GM19351 (cell line): ENCODE data around the gene SUPT5H.
A peak's percentile ranks its signal among the peaks of the same experiment; 100 is the strongest.
"Not testable (repeated sequence)": the region's sequence is repeated elsewhere in the genome, so short reads cannot be mapped to it uniquely, and the experiment has no call there.

Experiments
- ATAC-seq: cut with Tn5 transposase; IDR thresholded peaks from one replicate; pipeline ENCODE4 v1.9.1; 2021; ENCODE audit warnings: mild to moderate bottlenecking, moderate library complexity; ENCODE audit not compliant: unreplicated experiment

Gene SUPT5H

DNA sequence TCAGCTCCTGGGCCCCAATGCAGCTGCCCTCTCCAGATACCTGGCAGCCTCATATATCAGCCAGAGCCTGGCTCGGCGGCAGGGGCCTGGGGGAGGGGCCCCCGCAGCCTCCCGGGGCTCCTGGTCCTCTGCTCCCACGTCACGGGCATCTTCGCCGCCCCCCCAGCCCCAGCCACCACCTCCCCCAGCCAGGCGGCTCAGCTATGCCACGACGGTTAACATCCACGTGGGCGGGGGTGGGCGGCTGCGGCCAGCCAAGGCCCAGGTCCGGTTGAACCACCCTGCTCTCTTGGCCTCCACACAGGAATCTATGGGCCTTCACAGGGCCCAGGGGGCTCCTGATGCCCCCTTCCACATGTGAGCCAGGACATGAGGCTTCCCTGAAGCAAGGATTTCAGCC lies 20.4 kb upstream of the SUPT5H start:
- no peak for ATAC-seq

DNA sequence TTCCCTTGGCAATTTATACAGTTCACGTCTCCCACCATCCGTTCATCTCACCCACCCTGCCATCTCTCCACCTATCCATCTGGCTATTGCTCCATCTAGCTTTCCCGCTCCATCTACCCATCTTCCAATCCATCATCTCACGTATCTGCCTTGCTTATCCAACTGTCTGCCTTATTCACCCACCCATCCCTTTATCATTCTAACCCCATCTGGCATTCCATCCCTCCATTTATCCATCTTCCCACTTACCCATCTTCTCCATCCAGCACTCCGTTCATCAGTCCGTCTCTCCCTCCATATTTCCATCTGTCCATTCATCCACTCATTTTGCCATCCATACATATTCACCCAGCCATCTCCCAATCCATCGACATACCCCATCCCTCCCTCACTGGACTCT lies 19.6 kb upstream of the SUPT5H start:
- ATAC-seq, result no peak

DNA sequence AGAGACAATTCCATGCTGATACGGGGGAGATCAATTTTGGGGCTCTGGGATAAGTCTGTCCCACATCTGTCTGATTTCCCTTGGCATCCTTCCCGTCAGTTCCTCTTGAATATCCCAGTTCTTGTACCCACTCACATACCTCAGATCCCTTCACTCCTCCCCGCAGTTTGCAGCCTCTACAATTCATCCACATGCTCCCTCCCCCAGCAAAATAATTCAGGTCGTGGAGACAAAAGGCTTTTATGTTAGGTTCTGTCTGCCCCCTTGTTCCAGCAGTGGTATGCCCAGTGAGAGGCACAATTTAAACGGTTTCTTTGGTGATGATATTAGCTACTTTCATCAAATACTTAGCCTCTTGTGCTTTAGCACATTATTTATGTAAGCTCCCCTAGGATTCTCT lies 19.2 kb upstream of the SUPT5H start:
- ATAC-seq, result no peak

DNA sequence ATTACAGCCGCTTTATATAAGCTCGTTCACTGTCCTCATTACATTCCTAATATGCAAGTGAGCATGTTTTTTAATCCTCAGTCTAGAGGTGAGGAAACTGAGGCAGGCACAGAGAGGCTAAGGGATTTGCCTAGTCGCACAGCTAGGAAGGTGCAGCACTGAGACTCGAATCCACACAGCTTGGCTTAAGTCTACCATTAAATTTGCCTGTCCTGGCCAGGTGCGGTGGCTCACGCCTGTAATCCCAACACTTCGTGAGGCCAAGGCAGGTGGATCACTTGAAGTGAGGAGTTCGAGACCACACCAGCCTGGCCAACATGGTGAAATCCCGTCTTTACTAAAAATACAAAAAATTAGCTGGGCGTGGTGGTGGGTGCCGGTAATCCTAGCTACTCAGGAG lies 17.7 kb upstream of the SUPT5H start:
- no peak for ATAC-seq

DNA sequence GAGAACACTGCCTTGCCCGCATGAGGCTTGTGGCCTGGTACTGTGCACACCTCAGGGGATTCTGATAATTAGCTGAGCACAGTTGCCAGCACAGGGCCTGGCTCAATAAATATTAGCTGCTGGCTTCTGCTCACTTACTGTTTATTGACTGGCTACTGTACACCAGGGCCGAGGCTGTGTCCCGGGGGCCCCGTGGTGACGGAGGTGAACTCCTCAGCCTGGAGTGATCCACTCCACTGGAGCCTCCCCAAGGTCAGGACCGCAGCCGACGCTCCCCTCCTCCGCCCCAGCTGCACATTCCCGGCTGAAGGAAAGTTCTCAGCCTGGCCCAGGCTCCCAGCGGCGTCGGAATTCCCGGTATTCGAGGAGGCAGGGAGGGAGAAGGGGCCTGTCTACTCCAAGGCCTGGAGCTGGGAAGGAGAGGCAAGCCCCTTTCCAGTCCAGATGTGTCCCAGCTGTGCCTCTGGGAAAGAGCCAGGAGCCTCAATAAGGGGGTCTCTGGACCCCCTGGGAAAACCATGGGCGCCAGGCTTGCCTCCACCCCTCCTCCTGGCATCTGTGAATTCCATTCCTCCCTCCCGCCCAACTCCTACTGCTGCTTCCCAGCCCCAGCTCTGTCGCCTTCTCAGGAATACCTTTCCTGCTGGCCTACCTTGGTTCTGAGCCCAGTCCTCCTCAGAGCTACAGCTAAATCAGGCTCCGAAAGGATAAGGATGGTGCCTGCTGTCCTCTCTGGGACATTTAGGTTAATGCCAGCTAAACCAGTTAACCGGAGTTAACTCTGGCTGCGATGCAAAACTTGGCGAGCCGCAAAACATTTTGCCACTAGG lies 16.9 kb upstream of the SUPT5H start:
- ATAC-seq, result no peak

DNA sequence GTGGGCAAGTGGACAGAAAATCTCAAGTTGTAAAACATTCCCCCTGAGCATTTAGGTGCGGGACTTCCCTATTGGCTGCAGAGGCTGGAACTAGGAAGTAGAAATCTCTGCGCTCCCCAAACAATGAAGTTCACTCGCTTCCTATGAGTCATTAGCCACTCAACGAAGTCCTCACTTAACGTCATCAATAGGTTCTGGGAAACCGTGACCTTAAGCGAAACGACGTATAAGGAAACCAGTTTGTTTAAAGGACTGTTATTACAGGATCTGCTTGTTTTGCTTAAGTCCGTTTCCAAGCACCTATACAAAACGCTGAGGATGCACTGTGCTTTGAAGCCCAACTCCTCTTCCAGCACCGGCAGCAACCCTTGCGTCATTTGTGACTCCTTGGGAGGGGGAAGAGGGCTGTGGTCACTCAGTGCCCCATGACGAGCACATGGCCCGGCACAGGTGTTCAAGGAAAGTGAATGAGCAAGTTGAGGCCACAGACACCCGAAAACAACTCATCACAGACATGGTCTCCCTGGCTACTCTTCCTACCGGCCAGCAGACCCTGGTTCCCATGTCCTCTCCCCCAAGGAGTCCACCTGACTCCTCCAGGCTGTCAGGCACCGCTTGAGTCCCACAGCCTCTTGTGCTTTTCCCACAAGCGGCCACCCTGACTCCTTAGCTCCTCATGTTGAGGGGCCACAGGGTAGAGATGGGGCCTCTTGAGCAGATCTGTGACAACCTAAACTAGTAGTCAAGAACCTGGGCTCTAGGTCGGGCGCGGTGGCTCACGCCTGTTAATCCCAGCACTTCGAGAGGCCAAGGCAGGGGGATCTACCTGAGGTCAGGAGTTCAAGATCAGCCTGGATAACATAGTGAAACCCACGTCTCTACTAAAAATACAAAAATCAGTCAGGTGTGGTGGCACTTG lies 14.4 kb upstream of the SUPT5H start:
- peak; percentile 56 for ATAC-seq

DNA sequence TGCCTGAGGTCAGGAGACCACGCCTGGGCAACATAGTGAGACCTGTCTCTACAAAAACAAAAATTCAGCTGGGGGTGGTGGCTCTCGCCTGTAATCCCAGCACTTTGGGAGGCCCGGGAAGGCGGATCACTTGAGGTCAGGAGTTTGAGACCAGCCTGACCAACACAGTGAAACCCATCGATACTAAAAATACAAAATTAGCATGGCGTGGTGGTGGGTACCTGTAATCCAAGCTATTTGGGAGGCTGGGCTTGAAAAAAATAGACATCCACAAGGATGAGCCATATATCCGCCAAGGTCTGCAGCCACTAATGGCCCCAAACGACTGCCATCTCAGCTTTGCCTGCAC lies 12.7 kb upstream of the SUPT5H start:
- ATAC-seq, result no peak

DNA sequence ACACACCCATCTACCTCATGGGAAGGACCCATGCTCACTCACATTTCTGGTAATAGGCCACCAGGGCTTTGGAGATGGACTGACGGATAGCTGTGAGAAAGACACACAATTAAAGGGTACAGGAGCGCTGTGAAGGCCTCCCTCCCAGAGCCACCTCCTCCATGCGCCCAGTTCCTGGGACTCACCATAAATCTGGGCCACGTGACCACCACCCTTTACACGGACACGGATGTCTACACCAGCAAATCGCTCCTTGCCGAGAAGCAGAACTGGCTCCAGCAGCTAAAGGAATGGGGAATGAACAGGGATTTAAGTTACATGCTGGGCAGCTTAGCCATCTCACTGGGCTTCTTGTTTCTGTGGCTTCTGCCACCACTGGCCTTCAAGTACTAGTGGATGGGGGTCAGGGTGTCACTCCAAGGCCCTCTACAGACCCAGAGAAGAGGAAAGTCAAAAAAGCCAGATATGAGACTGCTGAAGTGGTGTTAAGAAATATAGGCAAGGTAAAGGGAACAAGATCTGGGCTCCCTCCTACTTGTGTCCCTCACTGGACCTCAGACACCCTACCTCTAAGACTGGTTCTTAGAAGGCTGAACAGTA lies 11.8 kb upstream of the SUPT5H start:
- ATAC-seq, result no peak

DNA sequence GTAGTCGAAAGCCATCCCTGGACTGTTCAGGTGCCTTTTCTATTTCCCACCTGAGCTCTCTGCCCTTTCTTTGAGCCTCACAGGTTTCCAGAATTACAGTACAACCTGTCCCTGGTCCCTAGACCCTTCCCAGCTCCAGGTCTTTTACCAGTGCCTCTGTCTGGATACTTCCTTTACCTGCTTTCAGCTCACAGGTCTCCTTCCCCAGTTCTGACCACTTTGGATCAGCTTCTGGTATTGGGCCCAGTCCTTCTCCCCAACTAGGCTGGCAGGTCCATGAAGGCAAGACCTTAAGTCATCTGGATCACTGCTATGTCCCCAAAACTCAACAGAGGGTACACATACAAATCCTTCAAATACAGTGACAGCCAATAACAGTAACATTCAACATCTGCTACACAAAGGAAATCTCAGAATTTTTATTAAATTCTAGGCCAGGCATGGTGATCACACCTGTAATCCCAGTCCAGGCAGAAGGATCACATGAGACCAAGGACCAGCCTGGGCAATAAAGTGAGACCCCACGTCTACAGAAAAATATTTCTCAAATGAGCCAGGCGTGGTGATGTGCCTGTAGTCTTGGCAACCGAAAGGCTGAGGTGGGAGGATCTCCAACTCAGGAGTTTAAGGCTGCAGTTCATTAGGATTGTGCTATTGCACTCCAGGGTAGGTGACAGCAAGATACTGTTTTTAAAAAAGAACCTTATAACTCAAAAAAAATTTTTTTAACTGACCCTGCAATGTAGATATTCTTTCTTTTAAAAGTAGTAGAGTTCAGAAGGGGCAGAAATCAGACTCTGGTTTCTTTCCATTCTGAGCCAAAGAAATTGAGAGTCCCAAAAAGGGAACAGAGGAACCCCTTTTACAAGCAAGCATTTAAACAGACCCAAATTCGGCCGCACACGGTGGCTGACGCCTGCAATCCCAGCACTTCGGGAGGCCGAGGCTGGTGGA lies 11.0 kb upstream of the SUPT5H start:
- ATAC-seq, result no peak

DNA sequence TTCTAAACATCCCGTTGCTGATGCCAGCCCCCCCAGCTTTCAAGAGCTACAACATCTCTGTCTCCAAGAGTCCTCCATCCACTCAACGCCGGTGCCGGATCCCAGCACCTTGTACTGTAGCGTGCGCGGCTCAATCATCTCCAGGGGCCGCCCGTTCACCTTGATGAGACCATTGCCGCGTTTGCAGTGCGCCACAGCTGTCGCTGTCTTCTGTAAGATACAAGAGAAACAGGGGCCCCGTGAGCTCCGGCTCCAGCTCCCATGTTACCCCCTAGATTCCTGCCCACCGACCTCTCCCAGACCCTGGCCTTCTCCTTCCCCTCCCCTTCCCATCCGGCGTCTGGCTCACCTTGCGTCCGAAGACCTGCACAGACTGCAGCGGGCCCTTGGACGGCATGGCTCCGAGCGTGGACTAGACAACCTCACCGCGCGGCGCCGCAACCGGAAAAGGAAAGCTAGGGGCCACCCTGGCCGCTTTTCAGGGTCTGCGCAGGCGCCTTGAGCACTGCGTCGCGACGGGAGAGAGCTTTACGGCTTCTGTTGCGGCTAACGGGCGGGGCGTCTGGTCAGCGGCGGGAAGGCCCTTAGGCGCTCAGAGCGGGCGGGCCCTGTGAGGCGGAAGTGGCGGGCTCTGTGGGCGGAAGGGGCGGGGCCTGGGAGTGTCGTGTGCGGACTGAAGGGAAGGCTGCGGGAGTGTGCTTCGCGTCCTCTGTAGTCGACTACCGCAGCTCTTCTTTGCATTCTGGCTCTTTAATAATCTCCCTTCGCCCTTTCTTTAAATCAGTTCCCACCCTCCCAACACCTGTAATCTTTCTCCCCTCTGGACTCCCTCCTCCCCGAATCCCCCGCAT lies 9.7 kb upstream of the SUPT5H start, which contains the start of gene RPS16:
TSS of gene RPS16 (minus strand) at position 451 of the 851 bp plus-strand sequence. CDS start at position 397, 54 bp downstream.
- ATAC-seq, result peak; percentile 80

DNA sequence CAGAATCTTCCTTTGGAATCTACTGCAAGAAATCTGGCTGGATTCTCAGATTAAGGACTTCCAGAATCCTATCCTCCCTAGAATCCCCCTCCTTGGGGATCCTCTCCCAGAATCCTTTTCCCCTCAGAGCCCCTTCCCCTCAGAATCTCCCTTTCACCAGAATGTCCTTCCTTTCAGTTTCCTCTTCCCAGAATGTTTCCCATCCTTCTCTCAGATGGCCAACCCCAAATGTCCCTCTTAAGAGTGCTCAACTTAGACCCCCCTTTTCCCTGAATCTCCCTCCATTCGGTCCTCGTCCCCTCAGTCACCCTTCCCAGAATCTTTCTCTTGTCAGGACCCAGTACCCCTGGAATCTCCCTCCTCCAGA lies 9.0 kb upstream of the SUPT5H start:
- ATAC-seq, result no peak

DNA sequence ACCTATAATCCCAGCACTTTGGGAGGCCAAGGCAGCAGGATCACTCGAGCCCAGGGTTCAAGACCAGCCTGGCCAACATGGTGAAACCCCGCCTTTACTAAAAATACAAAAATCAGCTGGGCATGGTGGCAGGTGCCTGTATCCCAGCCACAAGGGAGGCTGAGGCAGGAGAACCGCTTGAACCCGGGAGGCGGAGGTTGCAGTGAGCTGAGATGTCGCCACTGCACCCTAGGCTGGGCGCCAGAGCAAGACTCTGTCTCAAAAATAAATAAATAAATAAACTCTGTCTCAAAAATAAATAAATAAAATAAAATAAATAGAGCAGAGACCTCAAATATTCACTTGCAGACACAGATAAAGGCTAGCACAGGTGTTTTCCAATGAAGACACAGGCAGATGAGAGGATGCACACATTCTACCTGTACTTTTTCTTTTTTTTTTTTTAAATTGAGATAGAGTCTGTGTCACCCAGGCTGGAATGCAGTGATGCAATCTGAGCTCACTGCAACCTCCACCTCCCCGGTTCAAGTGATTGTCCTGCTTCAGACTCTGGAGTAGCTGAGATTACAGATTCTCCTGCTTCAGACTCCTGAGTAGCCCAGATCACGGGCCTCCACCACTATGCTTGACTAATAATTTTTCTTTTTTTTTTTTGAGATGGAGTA lies 7.0 kb upstream of the SUPT5H start:
- ATAC-seq, result no peak

DNA sequence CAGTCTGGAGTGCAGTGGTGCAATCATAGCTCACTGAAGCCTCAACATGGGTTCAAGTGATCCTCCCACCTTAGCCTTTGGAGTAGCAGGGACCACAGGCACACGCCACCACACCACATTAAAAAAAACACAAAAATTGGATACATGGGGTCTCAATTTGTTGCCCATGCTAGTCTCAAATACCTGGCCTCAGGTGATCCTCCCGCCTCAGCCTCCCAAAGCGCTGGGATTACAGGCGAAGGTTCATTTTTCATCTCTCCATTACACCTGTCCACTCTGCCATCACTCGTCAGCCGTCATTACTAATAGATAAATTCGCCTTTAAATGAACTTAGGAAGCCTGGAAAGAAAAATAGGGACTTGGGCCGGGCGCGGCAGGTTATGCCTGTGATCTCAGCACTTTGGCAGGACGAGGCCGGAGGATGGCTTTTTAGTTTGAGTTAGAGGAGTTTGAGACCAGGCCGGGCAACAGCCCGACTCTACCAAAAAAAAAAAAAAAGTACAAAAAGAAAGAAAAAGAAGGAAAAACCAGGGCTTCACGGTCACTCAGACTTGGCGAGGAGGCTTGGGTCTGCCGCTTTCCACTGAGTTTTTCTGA lies 685 bp upstream of the SUPT5H start:
- no peak for ATAC-seq

DNA sequence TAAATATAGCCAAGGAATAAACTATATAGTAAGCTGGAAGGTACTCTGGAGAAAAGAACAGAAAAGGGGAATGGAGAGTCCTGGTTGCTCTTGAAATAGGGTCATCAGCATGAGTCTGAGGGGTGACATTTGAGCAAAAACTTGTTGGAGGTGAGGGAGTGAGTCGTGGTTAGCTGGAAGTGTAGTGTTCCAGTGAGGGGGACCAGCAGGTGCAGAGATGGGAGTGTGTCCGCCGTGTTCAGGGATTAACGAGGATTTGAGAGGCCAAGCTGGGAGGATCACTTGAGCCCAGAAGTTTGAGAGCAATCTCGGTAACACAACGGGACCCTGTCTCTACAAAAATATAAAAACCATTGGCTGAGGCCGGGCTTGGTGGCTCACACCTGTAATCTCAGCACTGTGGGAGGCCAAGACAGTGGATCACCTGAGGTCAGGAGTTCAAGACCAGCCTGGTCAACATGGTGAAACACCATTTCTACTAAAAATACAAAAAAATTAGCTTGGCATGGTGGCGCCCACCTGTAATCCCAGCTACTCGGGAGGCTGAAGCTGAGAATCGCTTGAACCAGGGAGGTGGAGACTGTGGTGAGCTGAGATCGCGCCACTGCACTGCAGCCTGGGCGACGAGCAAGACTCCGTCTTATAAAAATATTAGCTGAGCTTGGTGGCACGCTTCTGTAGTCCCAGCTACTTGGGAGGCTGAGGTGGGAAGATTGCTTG lies 1.1 kb downstream of the SUPT5H start:
- no peak for ATAC-seq

DNA sequence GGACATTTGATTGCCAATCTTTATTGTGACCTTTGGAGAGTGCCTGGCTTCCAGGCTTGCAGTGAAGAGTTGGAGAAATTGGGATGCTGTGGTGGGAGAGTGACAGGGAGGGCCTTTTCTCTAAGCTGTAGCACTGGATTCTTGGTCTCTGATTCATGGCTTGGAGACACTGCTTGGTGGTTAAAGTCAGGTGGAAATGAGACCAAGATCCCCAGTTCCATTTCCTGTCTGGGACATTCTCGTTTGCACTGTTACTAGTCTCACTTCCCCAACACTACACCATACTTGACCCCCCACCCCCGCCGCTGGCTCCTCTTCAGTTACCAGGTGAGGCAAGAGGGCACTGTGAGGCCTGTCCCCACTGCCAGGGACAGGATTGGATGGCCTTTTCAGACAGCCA lies 2.9 kb downstream of the SUPT5H start:
- no peak for ATAC-seq

DNA sequence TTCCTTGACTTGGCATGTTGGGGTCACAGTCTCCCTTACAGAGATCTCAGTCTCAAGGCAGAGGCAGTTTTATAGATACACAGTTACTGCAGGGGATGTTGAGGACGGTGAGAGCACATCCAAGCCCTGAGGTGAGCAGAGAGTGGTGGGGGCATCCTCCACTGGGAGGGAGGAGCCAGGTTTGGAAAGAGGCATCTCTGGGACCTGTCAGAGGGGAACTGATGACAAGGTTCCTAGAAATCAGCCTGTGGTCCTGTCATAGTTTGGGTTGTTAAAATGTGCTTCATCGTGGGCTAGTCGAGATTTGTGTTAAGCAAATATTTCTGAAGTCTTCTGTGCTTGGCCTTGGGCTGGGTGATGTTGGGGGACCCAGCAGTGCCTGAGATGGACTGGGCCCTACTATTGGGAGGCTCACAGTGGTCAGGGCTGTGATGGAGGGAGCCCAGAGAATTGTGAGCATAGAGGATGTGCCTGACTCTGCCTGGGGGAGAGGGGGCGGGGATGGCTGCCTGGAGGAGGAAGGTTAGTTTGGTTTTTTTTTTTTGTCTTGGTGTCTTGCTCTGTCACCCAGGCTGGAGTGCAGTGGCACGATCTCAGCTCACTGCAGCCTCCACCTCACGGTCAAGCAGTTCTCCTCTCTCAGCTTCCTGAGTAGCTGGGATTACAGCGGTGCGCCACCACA lies 3.9 kb downstream of the SUPT5H start:
- ATAC-seq, result no peak

DNA sequence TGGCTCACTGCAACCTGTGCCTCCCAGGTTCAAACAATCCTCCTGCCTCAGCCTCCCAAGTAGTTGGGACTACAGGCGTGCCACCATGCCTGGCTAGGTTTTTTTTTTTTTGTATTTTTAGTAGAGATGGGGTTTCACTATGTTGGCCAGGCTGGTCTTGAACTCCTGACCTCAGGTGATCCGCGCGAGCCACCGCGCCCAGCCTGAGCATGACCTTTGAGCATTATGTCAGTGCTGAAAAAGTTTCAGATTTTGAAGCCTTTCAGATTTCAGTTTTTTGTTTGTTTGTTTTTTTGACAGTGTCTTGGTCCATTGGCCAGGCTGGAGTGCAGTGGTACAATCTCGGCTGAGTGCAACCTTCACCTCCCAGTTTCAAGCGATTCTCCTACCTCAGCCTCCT lies 5.9 kb downstream of the SUPT5H start:
- ATAC-seq, result not testable (repeated sequence)
